Vein endothelial cell (primary cell): ENCODE results near the gene CBLB. TPM values are rescaled to one million over a fixed set of nuclear protein-coding genes. Genes with fewer than 3 reads are reported as not detected.

ENCODE experiments used
- total RNA-seq: library from RNA; depleted of rRNA; stranded (reverse); fragments of >200 nt; gene quantifications from 2 replicates; pipeline ENCODE4 v1.2.3, GENCODE V29; 2012

Gene CBLB
- 25.2 and 39.3 TPM in 2 replicates for total RNA-seq

GRCh38 chr3:105868742-105869530, at the start of gene CBLB:
Gene CBLB, minus strand, starts transcription at chr3:105869012. Its CDS starts 1,435 bp downstream, at chr3:105867577.

